MM.1S (cell line): Measurements from ENCODE around the gene SLC35G1.

Experiments used
- CTCF ChIP-seq: fragments of 300-600 bp; sonication (generic); IDR thresholded peaks from 2 replicates; pipeline ENCODE4 v1.5.1; 2016; ENCODE audit warnings: antibody characterized with exemption, low read length, mixed read lengths
- EZH2 ChIP-seq: fragments of 300-600 bp; sonication (generic); optimal IDR thresholded peaks from 2 replicates; pipeline ENCODE3; 2017; ENCODE audit warnings: low read depth, mild to moderate bottlenecking, antibody characterized with exemption, low read length, mixed read lengths
- EZH2phosphoT487 ChIP-seq: fragments of 300-600 bp; sonication (generic); IDR thresholded peaks from 2 replicates; pipeline ENCODE4 v1.6.1; 2018; ENCODE audit warnings: antibody characterized with exemption, low read length

GRCh38 chr10:93844979-93845626 is 48.7 kb upstream of the SLC35G1 start:
- no peak for TF ChIP-seq CTCF
- TF ChIP-seq EZH2 = no peak
- TF ChIP-seq EZH2phosphoT487 = no peak
